Measurements from ENCODE around the gene ARL13A. TPM values are rescaled to one million over a fixed set of nuclear protein-coding genes. Genes with fewer than 3 reads are reported as not detected.

Gene ARL13A
- total and polyA plus RNA-seq, 2 of the 8 experiments (the other 6 are each of a cell fraction or from before 2014, with no cell fraction given) = not detected

DNA sequence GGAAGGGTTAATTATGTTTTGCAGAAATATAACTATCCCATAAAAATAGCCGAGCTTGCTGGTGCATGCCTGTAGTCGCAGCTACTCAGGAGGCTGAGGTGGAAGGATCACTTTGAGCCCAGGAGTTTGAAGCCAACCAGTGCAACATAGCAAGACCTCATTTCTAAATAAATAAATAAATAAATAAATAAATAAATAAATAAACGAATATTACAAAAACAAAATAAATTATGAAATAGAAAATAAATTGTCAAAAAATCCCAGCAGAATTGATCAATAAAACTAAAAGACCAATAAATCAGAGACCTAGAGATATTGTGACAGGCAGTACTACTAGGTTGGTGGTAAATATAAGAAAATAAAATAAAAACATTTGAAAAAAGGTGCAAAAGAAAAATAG lies 6.7 kb upstream of the ARL13A start (continued):
- TF ChIP-seq, protein P1, sequence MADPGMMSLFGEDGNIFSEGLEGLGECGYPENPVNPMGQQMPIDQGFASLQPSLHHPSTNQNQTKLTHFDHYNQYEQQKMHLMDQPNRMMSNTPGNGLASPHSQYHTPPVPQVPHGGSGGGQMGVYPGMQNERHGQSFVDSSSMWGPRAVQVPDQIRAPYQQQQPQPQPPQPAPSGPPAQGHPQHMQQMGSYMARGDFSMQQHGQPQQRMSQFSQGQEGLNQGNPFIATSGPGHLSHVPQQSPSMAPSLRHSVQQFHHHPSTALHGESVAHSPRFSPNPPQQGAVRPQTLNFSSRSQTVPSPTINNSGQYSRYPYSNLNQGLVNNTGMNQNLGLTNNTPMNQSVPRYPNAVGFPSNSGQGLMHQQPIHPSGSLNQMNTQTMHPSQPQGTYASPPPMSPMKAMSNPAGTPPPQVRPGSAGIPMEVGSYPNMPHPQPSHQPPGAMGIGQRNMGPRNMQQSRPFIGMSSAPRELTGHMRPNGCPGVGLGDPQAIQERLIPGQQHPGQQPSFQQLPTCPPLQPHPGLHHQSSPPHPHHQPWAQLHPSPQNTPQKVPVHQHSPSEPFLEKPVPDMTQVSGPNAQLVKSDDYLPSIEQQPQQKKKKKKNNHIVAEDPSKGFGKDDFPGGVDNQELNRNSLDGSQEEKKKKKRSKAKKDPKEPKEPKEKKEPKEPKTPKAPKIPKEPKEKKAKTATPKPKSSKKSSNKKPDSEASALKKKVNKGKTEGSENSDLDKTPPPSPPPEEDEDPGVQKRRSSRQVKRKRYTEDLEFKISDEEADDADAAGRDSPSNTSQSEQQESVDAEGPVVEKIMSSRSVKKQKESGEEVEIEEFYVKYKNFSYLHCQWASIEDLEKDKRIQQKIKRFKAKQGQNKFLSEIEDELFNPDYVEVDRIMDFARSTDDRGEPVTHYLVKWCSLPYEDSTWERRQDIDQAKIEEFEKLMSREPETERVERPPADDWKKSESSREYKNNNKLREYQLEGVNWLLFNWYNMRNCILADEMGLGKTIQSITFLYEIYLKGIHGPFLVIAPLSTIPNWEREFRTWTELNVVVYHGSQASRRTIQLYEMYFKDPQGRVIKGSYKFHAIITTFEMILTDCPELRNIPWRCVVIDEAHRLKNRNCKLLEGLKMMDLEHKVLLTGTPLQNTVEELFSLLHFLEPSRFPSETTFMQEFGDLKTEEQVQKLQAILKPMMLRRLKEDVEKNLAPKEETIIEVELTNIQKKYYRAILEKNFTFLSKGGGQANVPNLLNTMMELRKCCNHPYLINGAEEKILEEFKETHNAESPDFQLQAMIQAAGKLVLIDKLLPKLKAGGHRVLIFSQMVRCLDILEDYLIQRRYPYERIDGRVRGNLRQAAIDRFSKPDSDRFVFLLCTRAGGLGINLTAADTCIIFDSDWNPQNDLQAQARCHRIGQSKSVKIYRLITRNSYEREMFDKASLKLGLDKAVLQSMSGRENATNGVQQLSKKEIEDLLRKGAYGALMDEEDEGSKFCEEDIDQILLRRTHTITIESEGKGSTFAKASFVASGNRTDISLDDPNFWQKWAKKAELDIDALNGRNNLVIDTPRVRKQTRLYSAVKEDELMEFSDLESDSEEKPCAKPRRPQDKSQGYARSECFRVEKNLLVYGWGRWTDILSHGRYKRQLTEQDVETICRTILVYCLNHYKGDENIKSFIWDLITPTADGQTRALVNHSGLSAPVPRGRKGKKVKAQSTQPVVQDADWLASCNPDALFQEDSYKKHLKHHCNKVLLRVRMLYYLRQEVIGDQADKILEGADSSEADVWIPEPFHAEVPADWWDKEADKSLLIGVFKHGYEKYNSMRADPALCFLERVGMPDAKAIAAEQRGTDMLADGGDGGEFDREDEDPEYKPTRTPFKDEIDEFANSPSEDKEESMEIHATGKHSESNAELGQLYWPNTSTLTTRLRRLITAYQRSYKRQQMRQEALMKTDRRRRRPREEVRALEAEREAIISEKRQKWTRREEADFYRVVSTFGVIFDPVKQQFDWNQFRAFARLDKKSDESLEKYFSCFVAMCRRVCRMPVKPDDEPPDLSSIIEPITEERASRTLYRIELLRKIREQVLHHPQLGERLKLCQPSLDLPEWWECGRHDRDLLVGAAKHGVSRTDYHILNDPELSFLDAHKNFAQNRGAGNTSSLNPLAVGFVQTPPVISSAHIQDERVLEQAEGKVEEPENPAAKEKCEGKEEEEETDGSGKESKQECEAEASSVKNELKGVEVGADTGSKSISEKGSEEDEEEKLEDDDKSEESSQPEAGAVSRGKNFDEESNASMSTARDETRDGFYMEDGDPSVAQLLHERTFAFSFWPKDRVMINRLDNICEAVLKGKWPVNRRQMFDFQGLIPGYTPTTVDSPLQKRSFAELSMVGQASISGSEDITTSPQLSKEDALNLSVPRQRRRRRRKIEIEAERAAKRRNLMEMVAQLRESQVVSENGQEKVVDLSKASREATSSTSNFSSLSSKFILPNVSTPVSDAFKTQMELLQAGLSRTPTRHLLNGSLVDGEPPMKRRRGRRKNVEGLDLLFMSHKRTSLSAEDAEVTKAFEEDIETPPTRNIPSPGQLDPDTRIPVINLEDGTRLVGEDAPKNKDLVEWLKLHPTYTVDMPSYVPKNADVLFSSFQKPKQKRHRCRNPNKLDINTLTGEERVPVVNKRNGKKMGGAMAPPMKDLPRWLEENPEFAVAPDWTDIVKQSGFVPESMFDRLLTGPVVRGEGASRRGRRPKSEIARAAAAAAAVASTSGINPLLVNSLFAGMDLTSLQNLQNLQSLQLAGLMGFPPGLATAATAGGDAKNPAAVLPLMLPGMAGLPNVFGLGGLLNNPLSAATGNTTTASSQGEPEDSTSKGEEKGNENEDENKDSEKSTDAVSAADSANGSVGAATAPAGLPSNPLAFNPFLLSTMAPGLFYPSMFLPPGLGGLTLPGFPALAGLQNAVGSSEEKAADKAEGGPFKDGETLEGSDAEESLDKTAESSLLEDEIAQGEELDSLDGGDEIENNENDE (IDR thresholded peaks at IDR 0.05; ENCODE audit: insufficient replicate concordance, low read length) = no peak
- TF ChIP-seq CEBPB (IDR thresholded peaks at IDR 0.05; ENCODE audit: low read depth, low read length) (no peak), POU5F1 (IDR thresholded peaks at IDR 0.05; ENCODE audit: low read depth, low read length) (no peak), KDM5A (IDR thresholded peaks at IDR 0.05; ENCODE audit: low read length) (no peak), RBBP5 (IDR thresholded peaks at IDR 0.05; ENCODE audit: borderline replicate concordance, low read depth, low read length) (no peak), POLR2A (IDR thresholded peaks at IDR 0.05; ENCODE audit: control extremely low read depth in 1 of 2, low read depth in 2 of 2, low read length in 2 of 2) (no peak), CREB1 (IDR thresholded peaks at IDR 0.05) (no peak), ATF3 (IDR thresholded peaks at IDR 0.05; ENCODE audit: insufficient read depth, low read depth, low read length) (no peak), KDM1A (IDR thresholded peaks at IDR 0.05; ENCODE audit: borderline replicate concordance, low read length) (no peak), POLR2AphosphoS5 (IDR thresholded peaks at IDR 0.05; ENCODE audit: low read depth, low read length) (no peak), EGR1 (IDR thresholded peaks at IDR 0.05; ENCODE audit: borderline replicate concordance, low read depth, low read length) (no peak)
- TF ChIP-seq, protein P2, sequence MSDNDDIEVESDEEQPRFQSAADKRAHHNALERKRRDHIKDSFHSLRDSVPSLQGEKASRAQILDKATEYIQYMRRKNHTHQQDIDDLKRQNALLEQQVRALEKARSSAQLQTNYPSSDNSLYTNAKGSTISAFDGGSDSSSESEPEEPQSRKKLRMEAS (IDR thresholded peaks at IDR 0.05) = no peak

All from H1 (cell line).